Dedifferentiated amniotic fluid mesenchymal stem cell (primary cell): ENCODE results near the gene CLEC18C.
"Not testable (repeated sequence)": the region's sequence is repeated elsewhere in the genome, so short reads cannot be mapped to it uniquely, and the experiment has no call there.

Experiments used
- DNase-seq: peaks from one replicate; pipeline ENCODE4 v3.0.0-alpha.2; 2016; ENCODE audit errors: extremely low spot score

CLEC18C gene

DNA sequence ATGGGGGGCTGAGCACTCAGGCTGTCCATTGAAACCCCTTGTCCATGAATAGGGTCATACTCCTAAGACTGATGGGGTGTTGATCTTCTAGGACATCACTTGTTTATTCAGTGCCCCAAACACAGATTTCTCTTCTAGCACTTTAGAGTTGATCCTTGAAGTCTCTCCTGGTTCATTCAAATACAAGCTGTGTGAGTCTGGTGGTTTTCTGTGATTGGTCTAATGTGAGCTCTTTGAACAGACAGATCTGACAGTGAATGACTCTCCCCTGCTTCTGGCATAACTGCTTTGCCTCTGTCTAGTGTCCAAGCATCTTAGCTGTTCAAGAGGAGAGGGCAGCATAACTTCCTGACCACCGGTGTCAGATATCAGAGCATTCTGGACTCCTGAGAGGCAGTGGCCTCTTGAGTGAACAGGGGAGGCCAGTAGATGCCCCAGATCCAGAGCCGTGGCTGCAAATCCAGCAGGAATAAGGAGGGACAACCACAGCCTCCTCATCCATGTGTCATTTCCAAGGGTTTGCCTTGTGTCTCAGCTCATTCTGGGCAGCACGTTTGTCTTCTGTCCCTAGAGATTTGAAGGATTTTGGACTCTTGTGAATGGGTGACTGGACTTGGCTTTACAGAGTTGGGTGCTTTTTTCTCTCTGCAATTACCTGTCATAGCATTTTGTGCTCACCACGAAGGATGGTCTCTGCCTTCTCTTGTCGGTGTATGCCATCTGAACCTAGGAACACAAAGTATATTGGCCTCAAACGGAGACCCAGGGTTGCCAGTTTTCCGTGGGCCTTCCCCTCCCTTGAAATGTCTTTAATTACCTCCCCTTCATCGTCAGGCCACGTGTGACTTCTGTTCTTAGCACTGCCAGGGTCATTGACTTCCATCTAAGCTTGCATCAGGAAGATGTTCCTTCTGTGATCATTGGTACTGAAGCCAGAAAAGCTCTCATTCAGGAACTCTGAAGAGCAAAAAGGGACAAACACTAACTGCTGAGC lies 13.9 kb upstream of the CLEC18C start:
- DNase-seq, result no peak

DNA sequence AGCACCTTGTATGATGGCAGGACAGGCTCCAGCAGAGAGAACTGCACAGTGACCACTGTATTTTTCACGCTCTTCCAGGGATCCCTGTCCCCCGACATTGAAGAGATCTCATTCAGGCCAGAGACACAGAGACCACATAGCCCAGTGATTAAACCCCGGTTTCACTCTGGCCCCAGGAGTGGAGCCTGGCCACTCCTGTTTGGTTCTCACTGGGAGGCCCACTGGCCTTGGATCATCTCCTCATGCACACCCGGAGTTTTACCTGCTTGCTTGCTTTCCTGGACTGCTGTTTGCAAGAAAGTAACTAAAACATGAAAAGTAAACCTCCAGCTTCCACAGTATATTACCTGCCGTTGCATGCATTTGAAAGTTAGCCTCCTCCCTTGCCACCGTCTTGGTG lies 13.2 kb upstream of the CLEC18C start:
- DNase-seq, result no peak

GRCh38 chr16:70160821-70161220 lies 12.8 kb upstream of the CLEC18C start:
- DNase-seq, result no peak

DNA sequence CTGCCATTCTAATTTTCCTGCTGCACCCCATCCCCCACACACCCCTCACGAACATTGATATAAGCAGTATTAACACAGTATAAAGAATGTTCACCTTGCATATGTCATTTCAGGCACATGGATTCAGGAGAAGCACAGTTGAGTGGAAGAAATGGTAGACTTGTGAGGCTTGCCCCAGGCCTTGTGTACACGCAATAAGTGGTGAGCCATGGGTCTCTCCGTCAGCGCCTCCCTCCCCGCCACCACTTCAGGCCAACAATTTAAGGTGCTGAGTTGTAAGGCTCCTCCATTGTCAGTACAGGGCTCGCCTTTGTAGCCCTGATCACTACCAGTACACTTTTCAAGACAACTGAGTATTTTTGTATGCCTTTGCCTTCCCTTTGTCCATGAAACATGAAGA lies 12.2 kb upstream of the CLEC18C start:
- no peak for DNase-seq

- no peak for DNase-seq
These were observed 11.5 kb upstream of the CLEC18C start for GRCh38 chr16:70162041-70162451.

DNA sequence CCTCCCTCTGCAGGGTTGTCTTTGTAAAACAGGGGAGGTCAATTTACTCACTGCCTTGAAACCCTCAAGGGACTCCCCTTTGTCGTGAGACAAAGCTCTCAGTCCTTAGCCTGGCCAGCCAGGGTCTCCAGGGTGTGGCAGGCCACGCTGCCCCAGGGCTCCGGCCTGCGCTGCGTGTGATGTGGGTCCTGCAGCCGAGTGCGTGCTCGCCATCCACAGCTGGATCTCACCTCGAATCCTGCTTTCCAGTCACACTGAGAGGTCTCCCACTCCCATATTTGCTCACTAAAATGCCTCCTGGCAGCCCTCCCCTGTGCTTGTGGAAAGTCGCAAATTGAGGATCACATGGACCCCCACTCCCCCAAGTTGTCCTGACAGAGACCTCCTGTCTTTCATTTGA lies 10.0 kb upstream of the CLEC18C start:
- DNase-seq, result no peak

- not testable (repeated sequence) for DNase-seq
These were observed 6.9 kb upstream of the CLEC18C start for GRCh38 chr16:70166688-70167087.

DNA sequence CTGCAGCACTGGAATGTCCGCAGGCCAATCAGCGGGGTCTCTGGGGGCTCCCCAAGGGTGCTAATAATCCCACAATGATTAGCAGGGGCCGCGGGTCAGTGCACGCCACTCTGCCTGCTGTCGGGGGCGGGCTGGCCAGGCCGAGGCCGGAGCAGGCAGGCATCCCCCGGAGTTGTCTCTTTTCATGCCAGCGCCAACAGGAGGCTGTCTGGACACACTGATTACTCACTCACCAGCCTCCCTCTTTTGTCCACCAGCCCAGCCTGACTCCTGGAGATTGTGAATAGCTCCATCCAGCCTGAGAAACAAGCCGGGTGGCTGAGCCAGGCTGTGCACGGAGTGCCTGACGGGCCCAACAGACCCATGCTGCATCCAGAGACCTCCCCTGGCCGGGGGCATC lies 329 bp downstream of the CLEC18C start:
- not testable (repeated sequence) for DNase-seq

- not testable (repeated sequence) for DNase-seq
These were observed 873 bp downstream of the CLEC18C start for GRCh38 chr16:70174387-70174932.

- not testable (repeated sequence) for DNase-seq
These were observed 14.4 kb downstream of the CLEC18C start for GRCh38 chr16:70187858-70188607.

DNA sequence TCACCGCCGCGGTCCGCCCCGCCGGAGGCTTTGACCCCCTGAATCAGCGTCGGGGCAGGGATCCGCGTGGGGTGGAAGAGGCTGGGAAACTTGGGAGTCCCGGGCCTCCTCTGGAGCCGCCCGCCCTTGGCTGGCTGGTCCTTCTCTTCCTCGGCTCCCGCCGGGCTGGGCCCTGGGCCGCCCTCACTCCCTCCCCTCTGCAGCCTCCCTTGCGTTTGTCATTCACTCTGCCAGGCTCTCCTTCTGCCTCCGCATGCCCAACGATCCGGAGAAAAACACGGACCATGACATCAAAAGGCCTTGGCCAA lies 15.0 kb downstream of the CLEC18C start:
- DNase-seq, result not testable (repeated sequence)

- not testable (repeated sequence) for DNase-seq
These were observed 17.0 kb downstream of the CLEC18C start for GRCh38 chr16:70190574-70190973.

DNA sequence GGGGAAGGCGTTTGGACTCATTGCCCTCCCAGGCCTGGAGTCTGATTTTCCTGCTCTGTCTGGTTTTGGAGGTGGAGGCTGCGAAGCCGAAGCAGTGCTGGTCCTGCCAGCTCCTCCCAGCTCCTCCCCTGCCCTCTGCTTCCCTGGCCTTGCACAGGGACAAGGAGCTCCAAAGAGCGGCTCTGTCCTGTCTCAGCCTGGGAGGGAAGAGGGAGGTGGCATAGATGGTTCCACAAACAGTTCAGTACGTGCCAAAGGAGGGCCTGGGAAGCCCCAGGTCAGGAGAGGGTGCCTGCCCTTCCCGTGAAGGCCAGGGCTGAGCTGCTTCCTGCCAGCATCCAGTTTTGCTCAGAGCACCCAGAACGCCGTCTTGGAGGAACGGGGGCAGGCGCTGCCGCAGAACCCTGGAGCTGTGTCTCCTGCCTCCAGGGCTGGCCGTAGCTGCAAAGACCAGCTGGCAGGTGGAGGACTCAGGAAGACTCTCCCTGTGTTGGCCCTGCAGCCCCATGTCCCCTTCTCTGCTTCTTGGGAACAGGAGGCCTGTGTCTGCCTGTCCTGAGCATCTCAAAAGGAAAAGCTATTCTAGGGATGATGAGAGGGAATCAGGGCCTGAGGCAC lies 23.2 kb downstream of the CLEC18C start:
- not testable (repeated sequence) for DNase-seq

DNA sequence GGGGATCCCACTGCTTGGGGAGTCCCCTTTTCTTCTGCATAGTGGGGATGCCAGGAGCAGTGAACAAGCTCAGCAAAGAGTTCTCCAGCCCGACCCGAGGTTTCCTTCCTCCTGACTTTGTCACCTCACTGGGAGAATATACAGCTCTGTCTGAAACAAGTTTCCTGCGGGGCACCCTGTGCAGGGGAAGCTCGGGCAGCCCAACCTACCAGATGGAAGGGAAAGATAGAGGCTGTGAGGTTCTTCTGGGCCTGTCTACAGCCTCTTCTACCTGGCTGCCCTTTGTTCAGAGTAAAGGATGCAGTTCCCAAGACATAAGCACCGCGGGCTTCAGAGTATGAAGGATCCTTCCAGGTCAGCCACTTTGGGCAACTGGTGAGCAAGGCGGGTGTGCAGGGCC lies 24.0 kb downstream of the CLEC18C start:
- not testable (repeated sequence) for DNase-seq

GRCh38 chr16:70198230-70198629 lies 24.6 kb downstream of the CLEC18C start:
- DNase-seq, result not testable (repeated sequence)

GRCh38 chr16:70198666-70199065 lies 25.1 kb downstream of the CLEC18C start:
- DNase-seq, result not testable (repeated sequence)

DNA sequence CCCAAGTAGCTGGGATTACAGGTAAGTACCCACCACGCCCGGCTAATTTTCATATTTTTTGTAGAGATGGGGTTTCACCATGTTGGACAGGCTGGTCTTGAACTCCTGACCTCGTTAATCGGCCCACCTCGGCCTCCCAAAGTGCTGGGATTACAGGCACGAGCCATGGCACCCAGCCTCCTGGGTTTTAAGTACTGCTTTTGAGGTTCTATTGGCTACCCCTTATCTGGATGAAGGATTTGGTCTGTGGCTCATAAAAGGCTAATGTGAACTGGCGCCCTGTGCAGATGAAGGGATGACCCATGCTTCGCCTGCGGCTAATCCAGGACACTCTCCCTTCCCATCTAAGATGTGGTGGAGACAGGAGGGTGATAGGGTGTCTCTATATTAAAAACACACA lies 25.6 kb downstream of the CLEC18C start:
- DNase-seq, result not testable (repeated sequence)

DNA sequence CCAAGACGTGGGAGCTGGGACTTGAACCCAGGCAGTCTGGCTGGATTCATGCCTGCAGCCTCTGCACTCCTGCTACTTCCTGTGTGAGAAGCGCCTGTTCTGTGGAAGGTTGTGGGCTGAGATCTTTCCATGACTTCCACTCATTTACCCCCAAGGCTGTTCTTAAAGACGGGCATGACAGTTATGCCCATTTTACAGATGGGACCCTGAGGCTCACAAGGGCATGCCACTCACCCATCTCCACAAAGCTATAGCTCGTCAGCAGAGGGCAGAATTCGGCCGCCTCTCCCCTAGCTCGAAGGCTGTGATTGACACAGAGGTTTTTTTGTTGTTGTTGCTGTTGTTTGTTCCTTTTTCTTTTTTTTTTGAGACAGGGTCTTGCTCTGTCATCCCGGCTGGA lies 26.5 kb downstream of the CLEC18C start:
- not testable (repeated sequence) for DNase-seq

- DNase-seq, result not testable (repeated sequence)
These were observed 29.9 kb downstream of the CLEC18C start for GRCh38 chr16:70203508-70203907.

- not testable (repeated sequence) for DNase-seq
These were observed 30.4 kb downstream of the CLEC18C start for GRCh38 chr16:70204010-70204409.

- DNase-seq, result not testable (repeated sequence)
These were observed 31.2 kb downstream of the CLEC18C start for GRCh38 chr16:70204668-70205405.
